BE2C (cell line): ENCODE data around the gene DDX54.
"Not testable (repeated sequence)": the region's sequence is repeated elsewhere in the genome, so short reads cannot be mapped to it uniquely, and the experiment has no call there.

Experiments used
- DNase-seq: peaks from one replicate; pipeline ENCODE4 v3.0.0-alpha.2; 2020
- H3K27me3 ChIP-seq: fragments of 250-450 bp; sonication (Bioruptor Pico); 2 replicates; pipeline ENCODE4 v1.5.1; 2020; ENCODE audit warnings: mild to moderate bottlenecking
- H3K36me3 ChIP-seq: fragments of 250-450 bp; sonication (Bioruptor Pico); 2 replicates; pipeline ENCODE4 v1.5.1; 2020; ENCODE audit warnings: mild to moderate bottlenecking
- H3K4me1 ChIP-seq: fragments of 250-450 bp; sonication (Bioruptor Pico); 2 replicates; pipeline ENCODE4 v1.5.1; 2020
- H3K4me3 ChIP-seq: 2 replicates; pipeline ENCODE4 v1.5.1; 2011; ENCODE audit warnings: low read depth, low read length
- H3K9me3 ChIP-seq: fragments of 250-450 bp; sonication (Bioruptor Pico); 2 replicates; pipeline ENCODE4 v1.5.1; 2020
- CTCF ChIP-seq: IDR thresholded peaks from 2 replicates; pipeline ENCODE4 v1.5.1; 2012; ENCODE audit warnings: mild to moderate bottlenecking, low read depth, low read length

The DDX54 gene

GRCh38 chr12:113220593-113221180 lies 35.4 kb upstream of the DDX54 start:
- Histone ChIP-seq H3K36me3 (no peaks in the 10 kb centered on the region), H3K4me1 (no peaks in the 10 kb centered on the region), H3K27me3 (no peaks in the 10 kb centered on the region), H3K9me3 (no peaks in the 10 kb centered on the region), H3K4me3 (peak overlapping the region; percentile 83)
- TF ChIP-seq CTCF: no peak
- no peak for DNase-seq

- Histone ChIP-seq H3K9me3 (no peaks in the 10 kb centered on the region), H3K27me3 (no peaks in the 10 kb centered on the region), H3K4me3 (no peak overlapping the region), H3K36me3 (no peaks in the 10 kb centered on the region), H3K4me1 (no peaks in the 10 kb centered on the region)
- no peak for TF ChIP-seq CTCF
- DNase-seq: no peak
Measured at GRCh38 chr12:113216027-113216426, 30.7 kb upstream of the DDX54 start.

- no peak for DNase-seq
- Histone ChIP-seq H3K27me3 (no peaks in the 10 kb centered on the region), H3K9me3 (no peaks in the 10 kb centered on the region), H3K4me1 (no peaks in the 10 kb centered on the region), H3K36me3 (no peaks in the 10 kb centered on the region), H3K4me3 (no peak overlapping the region)
- TF ChIP-seq CTCF: no peak
Measured at GRCh38 chr12:113214895-113215400, 29.7 kb upstream of the DDX54 start.

GRCh38 chr12:113211160-113211559 lies 25.9 kb upstream of the DDX54 start:
- DNase-seq: no peak
- no peaks in the 10 kb centered on the region for H3K4me1 ChIP-seq
- no peaks in the 10 kb centered on the region for H3K27me3 ChIP-seq
- no peak for TF ChIP-seq CTCF
- H3K4me3 ChIP-seq: no peak overlapping the region
- H3K36me3 ChIP-seq: no peaks in the 10 kb centered on the region; the same call in 1 of the 2 replicates
- no peaks in the 10 kb centered on the region for H3K9me3 ChIP-seq

- no peak for DNase-seq
- H3K36me3 ChIP-seq: no peaks in the 10 kb centered on the region; the same call in 1 of the 2 replicates
- H3K4me3 ChIP-seq: no peak overlapping the region
- no peaks in the 10 kb centered on the region for H3K27me3 ChIP-seq
- no peaks in the 10 kb centered on the region for H3K9me3 ChIP-seq
- TF ChIP-seq CTCF: no peak
- no peaks in the 10 kb centered on the region for H3K4me1 ChIP-seq
Measured at GRCh38 chr12:113208041-113208934, 23.0 kb upstream of the DDX54 start.

- Histone ChIP-seq H3K4me1 (no peaks in the 10 kb centered on the region), H3K27me3 (no peaks in the 10 kb centered on the region), H3K9me3 (no peaks in the 10 kb centered on the region), H3K36me3 (no peaks in the 10 kb centered on the region; the same call in 1 of the 2 replicates), H3K4me3 (no peak overlapping the region)
- DNase-seq: no peak
- TF ChIP-seq CTCF: no peak
Measured at GRCh38 chr12:113207613-113208040, 22.3 kb upstream of the DDX54 start.

- H3K9me3 ChIP-seq, H3K4me3 ChIP-seq, H3K36me3 ChIP-seq, H3K27me3 ChIP-seq, H3K4me1 ChIP-seq, DNase-seq: not testable (repeated sequence)
Measured at GRCh38 chr12:113206802-113207201, 21.5 kb upstream of the DDX54 start.
